H7 (cell line): ENCODE results near the gene MDGA2. TPM values are rescaled to one million over a fixed set of nuclear protein-coding genes. Genes with fewer than 3 reads are reported as not detected.

ENCODE experiments used
- DNase-seq: peaks from one replicate; pipeline ENCODE4 v3.0.0; 2012
- H3K27me3 ChIP-seq: 2 replicates; pipeline ENCODE4 v1.6.0; 2011; ENCODE audit warnings: mild to moderate bottlenecking, low read length; ENCODE audit not compliant: control insufficient read depth, insufficient read depth
- H3K36me3 ChIP-seq: replicated peaks from 2 replicates; pipeline ENCODE4 v1.5.1; 2011; ENCODE audit warnings: low read length; ENCODE audit not compliant: control insufficient read depth, insufficient read depth
- H3K4me3 ChIP-seq: 2 replicates; pipeline ENCODE4 v1.5.1; 2011; ENCODE audit warnings: low read depth, mild to moderate bottlenecking, control low read depth, low read length, moderate library complexity; ENCODE audit not compliant: insufficient read depth
- total RNA-seq: library from RNA; depleted of rRNA; stranded (reverse); fragments of >200 nt; shearing (Covaris generic); gene quantifications from 2 replicates; pipeline ENCODE4 v1.2.3, GENCODE V29; 2014

MDGA2 gene
- total RNA-seq, 1 experiment from 2014 or later = 3.7 TPM

DNA sequence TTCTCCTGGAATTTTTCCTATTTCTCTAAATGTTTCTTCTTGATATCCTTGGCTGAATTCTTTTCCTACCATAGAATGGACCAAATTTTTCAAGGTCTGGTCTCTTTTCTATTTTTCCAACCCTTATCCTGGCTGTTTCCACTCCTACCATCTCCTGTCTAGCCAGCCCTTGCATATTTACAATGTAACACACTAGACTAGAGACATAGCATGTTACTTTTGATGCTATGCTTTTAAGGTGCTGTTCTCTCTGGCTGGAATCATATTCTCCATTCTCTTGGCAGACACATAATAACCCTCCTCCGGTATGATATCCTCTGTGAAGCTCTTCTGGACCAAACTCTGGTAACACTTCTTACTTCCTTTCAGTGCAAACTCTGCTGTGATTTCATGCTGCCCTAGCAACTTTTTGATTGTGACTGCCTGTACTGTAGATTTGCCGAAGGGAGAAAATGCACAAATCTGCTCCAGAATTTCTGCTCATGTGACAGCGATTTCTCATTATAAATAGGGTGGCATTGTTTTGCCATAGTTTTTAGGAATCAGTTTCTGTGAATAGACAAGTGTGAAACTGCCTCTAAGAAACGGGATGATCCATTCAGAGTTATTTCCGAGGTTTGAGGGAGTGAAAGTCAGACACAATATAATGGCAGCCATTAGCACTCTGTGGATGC lies 284.4 kb downstream of the MDGA2 start:
- Histone ChIP-seq H3K4me3 (no peak overlapping the region), H3K27me3 (no peaks in the 10 kb centered on the region), H3K36me3 (no peaks in the 10 kb centered on the region)
- no peak for DNase-seq

DNA sequence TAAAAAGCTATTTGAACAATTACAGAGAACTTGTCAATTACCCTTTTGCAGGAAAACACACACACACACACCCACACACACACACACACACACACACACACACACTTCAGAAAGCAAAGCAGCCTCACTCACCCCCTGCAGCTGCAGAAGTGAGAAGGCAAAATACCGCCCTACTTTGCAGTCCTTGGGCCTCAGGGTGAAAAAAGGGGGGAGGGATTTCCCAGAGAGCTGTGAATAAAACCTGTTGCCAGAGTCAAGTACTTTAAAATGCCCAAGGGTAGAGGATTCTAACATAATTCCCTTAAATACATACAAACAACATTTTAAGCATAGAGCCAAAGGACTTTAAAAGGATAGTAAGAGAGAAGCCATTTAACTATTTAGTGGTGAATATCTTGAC lies 285.9 kb downstream of the MDGA2 start:
- Histone ChIP-seq H3K36me3 (no peaks in the 10 kb centered on the region), H3K27me3 (no peaks in the 10 kb centered on the region), H3K4me3 (no peak overlapping the region)
- DNase-seq = peak; percentile 12

DNA sequence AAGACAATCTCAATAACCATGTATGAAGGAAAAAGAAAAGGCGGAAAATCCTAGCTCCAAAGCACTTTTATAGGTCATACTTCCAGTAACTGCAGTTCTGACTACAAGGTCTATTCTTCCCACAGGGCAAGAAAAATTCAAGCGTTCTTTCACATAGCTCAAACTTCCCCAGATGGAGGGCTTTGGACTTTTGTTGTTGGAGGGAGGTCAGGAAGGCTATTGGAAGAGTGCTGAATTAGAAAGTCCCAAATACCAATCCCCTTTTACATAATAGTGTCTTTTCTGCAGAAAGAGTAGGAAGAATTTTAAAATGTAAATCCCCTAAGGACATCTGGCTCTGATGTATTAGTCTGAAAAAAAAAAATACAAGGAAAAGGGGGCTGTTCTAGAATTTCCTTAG lies 309.4 kb downstream of the MDGA2 start:
- peak; percentile 16 for DNase-seq
- Histone ChIP-seq H3K36me3 (no peaks in the 10 kb centered on the region), H3K4me3 (no peak overlapping the region), H3K27me3 (no peaks in the 10 kb centered on the region)

DNA sequence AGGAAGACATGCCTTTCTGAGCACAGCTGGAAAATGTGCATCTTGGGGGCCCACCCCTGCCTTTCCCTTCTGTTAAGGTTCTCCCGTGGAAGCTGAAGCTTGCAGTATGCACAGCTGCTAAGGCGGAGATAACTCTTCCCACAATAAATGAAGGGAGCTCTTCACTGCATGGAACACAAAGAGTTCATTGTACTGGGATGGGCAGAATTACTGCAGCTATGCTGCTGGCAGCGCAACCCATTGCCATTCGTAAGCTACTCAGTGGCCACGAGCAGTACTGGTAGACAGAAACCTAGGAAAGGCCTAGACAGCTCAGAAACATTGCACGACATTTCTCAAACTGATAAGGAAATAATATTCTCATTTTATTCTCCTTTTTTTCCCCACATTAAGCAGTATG lies 310.2 kb downstream of the MDGA2 start:
- H3K36me3 ChIP-seq = no peaks in the 10 kb centered on the region
- H3K27me3 ChIP-seq = no peaks in the 10 kb centered on the region
- DNase-seq = no peak
- no peak overlapping the region for H3K4me3 ChIP-seq

DNA sequence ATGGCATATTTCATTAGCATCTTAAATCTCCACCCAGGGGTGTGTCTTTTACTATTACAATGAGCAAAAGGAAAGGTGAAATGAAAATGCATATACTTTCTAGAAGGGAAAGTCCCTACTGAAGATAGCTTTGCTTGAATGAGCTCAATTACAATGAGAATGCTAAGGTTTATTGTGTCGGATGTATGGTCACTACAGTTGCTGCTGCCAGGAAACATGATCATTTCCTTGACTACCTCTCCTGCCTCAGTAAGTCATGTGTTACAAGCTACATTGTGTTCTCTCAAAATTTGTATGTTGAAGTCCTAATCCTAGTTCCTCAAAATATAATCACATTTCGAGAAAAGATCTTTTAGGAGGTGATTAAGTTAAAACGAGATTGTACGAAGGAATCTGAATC lies 322.2 kb downstream of the MDGA2 start:
- no peak for DNase-seq

DNA sequence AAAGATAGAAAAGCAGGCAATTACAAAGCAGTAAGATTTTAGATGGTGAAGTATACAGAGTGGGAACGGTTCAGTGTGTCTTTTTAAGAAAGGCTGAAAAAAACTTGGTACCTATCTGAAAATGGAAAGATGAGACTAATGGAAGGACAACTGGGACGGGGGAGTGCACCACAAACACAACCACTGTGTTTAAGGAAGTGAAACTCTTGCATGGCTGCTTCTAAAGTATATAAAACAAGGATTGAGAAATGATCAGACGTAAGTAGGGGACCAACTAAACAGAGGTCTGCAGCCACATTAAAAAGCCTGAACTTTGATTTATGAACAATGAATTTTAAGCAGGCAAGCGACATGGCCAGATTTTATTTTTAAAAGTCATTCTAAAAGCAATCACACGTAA lies 328.6 kb downstream of the MDGA2 start:
- no peak for DNase-seq
- no peaks in the 10 kb centered on the region for H3K36me3 ChIP-seq
- no peak overlapping the region for H3K4me3 ChIP-seq
- H3K27me3 ChIP-seq = no peaks in the 10 kb centered on the region

More for the DNA sequence above, 322.2 kb downstream of the MDGA2 start:
- H3K36me3 ChIP-seq = no peaks in the 10 kb centered on the region
- H3K27me3 ChIP-seq = no peaks in the 10 kb centered on the region
- H3K4me3 ChIP-seq = no peak overlapping the region

DNA sequence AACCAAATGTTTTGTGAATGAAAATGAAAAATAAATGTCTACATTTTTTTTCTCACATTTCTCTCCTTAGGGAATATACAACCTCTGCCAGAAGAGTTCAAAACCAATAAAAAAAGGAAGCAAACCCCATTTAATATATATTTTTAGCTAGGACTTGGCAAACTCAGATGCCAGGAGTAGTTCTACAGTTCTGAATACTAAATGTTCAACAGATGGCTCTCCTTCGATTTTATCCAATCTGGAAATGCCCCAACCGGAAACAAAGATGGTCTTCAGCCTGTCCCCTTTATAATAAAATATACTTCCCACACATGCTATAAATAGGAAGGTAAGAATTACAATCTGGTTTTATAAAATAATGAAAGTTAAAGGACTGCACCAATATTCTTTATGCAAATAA lies 330.4 kb downstream of the MDGA2 start:
- Histone ChIP-seq H3K36me3 (no peaks in the 10 kb centered on the region), H3K4me3 (no peak overlapping the region), H3K27me3 (no peaks in the 10 kb centered on the region)
- DNase-seq = no peak

DNA sequence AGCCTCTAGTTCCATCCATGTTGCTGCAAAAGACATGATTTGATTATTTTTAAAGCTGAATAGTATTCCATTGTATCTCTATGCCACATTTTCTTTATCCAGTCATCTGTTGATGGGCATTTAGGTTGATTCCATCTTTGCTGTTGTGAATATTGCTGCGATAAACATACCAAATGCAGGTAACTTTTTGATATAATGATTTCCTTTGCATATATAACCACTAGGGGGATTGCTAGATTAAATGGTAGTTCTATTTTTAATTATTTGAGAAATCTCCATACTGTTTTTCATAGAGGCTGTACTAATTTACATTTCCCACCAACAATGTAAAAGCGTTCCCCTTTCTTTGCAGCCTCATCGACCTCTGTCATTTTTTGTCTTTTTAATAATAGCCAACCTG lies 342.5 kb downstream of the MDGA2 start:
- H3K27me3 ChIP-seq = no peaks in the 10 kb centered on the region
- DNase-seq = no peak
- H3K4me3 ChIP-seq = no peak overlapping the region
- no peaks in the 10 kb centered on the region for H3K36me3 ChIP-seq

DNA sequence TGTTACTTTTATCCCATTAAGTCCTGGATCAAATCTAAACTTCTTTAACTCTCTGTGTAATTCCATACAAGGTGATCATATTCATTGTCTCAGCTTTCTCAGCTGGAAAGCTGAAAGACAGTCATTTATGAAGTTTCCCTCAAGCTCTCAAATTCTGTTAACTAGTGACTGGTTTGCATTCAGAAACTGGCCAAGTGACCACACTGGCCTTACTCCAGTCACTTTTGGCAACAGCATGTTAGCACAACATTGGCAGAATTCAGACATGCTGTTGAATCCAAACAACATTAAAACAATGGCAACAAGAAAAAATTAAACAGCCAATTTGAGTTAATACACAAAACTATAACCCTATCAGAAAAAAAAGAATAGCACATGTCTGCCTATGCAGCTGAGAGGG lies 343.3 kb downstream of the MDGA2 start:
- H3K27me3 ChIP-seq = no peaks in the 10 kb centered on the region
- DNase-seq = no peak
- no peaks in the 10 kb centered on the region for H3K36me3 ChIP-seq
- H3K4me3 ChIP-seq = no peak overlapping the region

DNA sequence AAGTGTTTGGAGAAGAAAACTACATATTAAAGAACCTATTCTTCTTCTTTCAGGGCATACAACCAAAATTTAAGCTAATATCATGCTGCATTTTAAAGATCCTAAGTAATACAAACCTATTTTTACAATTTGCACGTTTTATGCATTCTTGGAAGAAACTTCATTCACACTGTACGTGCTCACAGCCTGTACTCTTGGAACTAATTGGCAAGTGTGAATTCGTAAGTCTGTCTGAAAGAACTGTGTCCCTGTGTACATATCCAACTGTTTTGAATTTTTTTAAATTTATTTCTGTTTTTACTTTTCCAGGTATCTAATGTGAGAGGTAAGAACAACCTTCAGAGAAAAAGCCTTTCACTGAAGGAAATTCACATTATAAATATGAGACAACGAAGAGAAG lies 347.0 kb downstream of the MDGA2 start:
- H3K27me3 ChIP-seq = no peaks in the 10 kb centered on the region

DNA sequence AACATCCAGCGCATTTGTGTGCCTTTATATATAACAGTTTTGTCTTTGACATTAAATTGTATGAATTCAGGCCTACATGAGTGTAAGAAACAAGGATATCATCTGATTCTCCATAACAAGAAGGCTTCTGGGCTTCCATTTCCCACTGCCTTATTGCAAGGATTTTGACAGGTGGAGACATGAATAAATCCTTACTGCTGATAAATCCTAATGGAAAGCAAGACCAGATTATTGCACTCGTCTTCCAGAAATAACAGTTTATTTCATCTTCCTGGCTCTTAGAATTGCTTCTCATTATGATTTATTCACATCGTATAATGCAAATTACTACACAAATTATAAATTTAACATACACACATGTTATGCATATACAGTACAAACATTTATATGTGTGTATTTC lies 348.1 kb downstream of the MDGA2 start:
- Histone ChIP-seq H3K36me3 (no peaks in the 10 kb centered on the region), H3K4me3 (no peak overlapping the region), H3K27me3 (no peaks in the 10 kb centered on the region)
- no peak for DNase-seq

More for the DNA sequence above, 347.0 kb downstream of the MDGA2 start:
- H3K4me3 ChIP-seq = no peak overlapping the region
- H3K36me3 ChIP-seq = no peaks in the 10 kb centered on the region
- DNase-seq = no peak

DNA sequence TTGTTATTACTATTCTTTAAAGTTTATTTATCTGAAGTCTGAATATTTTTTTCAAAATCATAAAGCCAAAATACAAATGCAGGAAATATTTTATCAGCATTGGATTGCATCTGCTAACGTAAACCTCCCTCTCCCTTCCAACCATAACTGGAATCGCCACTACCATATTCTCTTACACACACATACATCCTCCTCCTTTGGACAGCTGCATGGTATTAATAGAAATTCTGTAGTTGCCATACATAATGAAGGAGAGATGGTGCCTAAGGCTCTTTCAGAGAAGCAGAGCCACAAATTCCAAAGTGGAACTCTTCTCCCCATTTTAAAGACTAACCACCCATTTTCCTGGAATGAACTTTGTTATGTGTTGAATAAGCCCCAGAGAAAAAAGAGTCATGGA lies 352.7 kb downstream of the MDGA2 start:
- no peaks in the 10 kb centered on the region for H3K27me3 ChIP-seq
- no peaks in the 10 kb centered on the region for H3K36me3 ChIP-seq
- no peak overlapping the region for H3K4me3 ChIP-seq
- DNase-seq = no peak

DNA sequence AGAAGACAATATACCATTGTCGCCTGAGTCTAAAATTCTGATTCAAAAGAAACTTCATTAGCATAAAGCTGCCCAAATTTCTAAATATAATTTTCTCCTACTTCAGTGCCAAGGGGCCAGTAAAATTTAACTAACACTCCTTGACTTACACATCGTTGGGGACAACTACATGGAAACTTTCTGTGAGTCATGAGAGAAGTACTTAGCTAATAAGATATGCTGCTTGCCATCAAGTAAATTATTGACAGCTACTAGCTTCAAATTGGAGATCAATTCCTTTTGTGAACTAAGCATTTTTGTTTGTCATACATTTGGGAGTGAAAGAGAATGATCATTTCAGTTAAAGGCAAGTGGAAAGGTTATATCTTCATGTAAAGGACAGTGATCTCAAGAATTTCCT lies 373.3 kb downstream of the MDGA2 start:
- no peak overlapping the region for H3K4me3 ChIP-seq
- no peak for DNase-seq
- no peaks in the 10 kb centered on the region for H3K36me3 ChIP-seq
- H3K27me3 ChIP-seq = no peaks in the 10 kb centered on the region

DNA sequence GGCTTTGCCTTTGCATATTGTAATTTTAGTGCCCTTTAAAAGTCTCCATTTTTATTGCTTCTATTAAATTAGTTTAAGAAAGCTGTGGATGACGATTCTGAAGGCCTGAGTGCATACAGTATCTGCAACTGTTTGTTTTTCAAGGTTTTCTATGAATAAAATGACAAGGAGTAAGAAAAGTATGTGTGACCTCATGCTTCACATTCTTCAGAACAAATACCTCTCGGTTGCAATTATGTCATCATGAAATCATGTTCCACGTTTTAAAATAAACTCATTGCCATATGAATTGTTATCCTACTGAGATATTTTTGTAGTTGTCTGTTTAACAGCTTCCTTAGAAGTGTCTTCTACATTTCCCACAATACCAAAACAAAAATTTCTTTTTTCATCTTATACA lies 374.6 kb downstream of the MDGA2 start:
- Histone ChIP-seq H3K27me3 (no peaks in the 10 kb centered on the region), H3K4me3 (no peak overlapping the region), H3K36me3 (no peaks in the 10 kb centered on the region)
- DNase-seq = no peak

DNA sequence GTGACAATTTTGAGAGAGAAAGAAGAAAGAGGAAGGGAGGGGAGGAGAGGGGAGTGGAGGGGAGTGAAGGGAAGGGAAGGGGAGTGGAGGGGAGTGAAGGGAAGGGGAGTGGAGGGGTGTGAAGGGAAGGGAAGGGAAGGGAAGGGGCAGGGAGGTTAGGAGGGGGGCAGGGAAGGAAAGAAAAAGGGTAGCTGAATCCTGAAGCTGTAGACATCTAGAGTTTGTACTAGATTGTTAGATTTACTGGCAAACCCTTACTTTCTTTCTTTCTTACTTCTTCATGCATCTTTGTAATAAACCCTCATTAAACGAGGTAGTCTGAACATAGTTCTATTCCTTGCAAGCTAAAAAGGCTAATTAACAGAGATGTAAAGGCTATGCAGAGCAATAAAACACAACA lies 378.0 kb downstream of the MDGA2 start:
- Histone ChIP-seq H3K27me3 (no peaks in the 10 kb centered on the region), H3K36me3 (no peaks in the 10 kb centered on the region), H3K4me3 (no peak overlapping the region)
- no peak for DNase-seq

DNA sequence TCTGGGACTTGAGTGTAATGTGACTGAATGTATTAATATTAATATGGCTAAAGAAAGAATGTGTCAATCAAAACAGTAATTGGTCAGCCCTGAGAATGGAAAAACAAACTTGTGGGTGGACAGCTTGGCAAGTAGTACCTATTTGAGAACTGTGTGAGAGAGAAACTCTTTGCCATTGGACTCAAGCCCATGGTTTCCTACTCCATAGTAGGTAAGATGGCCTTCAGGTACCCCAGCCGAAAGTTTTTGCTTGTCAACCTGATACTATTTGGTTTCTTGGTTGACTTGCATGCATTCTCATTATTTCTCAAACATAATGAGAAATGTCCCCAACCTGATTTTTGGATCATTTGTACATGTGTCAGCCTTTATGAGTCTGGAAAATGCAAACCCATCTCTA lies 391.1 kb downstream of the MDGA2 start:
- Histone ChIP-seq H3K36me3 (no peaks in the 10 kb centered on the region), H3K4me3 (no peak overlapping the region), H3K27me3 (no peaks in the 10 kb centered on the region)
- DNase-seq = no peak
